Bronchial epithelial cell (primary cell): ENCODE data around the gene KMT5C. TPM values are rescaled to one million over a fixed set of nuclear protein-coding genes. Genes with fewer than 3 reads are reported as not detected.
A peak's percentile ranks its signal among the peaks of the same experiment; 100 is the strongest.

ENCODE experiments used
- DNase-seq: peaks from one replicate; pipeline ENCODE4 v3.0.0-alpha.2; 2010; ENCODE audit warnings: low read depth
- FAIRE-seq: peaks from 2 replicates; lab custom pipeline; 2011; peaks lifted over from hg19 to GRCh38; lab: Jason Lieb, UNC
- H3K27me3 ChIP-seq: 2 replicates; pipeline ENCODE4 v1.5.1; 2011; ENCODE audit warnings: low read length; ENCODE audit not compliant: control insufficient read depth, insufficient read depth
- H3K36me3 ChIP-seq: 2 replicates; pipeline ENCODE4 v1.5.1; 2011; ENCODE audit warnings: low read length; ENCODE audit not compliant: control insufficient read depth, insufficient read depth
- H3K4me3 ChIP-seq: 2 replicates; pipeline ENCODE4 v1.5.1; 2011; ENCODE audit warnings: mild to moderate bottlenecking, low read depth, low read length, control low read depth
- total RNA-seq: library from RNA; depleted of rRNA; stranded (reverse); fragments of >200 nt; gene quantifications from 2 replicates; pipeline ENCODE4 v1.2.1, GENCODE V29; 2014
- TF ChIP-seq, protein P1 (sequence below): IDR thresholded peaks from 2 replicates; pipeline ENCODE4 v1.5.1; 2011; ENCODE audit warnings: mild to moderate bottlenecking, moderate library complexity, low read length, control low read depth, inconsistent platforms; ENCODE audit not compliant: insufficient read depth, severe bottlenecking

The KMT5C gene
- total RNA-seq, 1 donor from 2014 or later, result 5.3 TPM

DNA sequence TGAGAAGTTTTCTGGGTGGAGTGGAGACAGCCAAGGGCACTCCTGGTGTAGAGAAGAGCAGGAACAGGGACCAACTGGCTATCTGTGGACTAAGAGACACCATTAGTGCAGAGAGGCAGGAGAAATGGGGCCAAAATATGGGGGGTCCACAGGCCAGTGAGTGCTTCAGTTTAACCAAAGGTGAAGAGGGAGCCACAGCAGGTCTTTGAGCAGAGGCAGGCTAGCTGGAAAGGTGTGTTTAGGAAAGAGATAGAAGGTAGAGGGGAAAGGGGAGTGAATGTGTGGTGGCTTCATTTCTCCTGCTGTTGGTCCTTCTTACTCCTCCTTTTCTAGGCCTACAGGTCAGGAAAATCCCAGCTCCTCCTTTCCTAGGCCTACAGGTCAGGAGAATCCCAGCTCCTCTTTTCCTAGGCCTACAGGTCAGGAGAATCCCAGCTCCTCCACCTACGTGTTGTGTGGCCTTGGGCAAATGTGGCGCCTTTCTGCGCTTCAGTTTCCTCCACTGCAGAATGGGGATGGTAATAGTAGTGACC lies 42.9 kb downstream of the KMT5C start:
- FAIRE-seq (no peak), DNase-seq (no peak)
- TF ChIP-seq, protein P1, sequence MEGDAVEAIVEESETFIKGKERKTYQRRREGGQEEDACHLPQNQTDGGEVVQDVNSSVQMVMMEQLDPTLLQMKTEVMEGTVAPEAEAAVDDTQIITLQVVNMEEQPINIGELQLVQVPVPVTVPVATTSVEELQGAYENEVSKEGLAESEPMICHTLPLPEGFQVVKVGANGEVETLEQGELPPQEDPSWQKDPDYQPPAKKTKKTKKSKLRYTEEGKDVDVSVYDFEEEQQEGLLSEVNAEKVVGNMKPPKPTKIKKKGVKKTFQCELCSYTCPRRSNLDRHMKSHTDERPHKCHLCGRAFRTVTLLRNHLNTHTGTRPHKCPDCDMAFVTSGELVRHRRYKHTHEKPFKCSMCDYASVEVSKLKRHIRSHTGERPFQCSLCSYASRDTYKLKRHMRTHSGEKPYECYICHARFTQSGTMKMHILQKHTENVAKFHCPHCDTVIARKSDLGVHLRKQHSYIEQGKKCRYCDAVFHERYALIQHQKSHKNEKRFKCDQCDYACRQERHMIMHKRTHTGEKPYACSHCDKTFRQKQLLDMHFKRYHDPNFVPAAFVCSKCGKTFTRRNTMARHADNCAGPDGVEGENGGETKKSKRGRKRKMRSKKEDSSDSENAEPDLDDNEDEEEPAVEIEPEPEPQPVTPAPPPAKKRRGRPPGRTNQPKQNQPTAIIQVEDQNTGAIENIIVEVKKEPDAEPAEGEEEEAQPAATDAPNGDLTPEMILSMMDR, result no peak
- H3K27me3 ChIP-seq, result no peaks in the 10 kb centered on the region
- no peak overlapping the region for H3K4me3 ChIP-seq
- H3K36me3 ChIP-seq, result peaks cover 12% of the 10 kb centered on the region

DNA sequence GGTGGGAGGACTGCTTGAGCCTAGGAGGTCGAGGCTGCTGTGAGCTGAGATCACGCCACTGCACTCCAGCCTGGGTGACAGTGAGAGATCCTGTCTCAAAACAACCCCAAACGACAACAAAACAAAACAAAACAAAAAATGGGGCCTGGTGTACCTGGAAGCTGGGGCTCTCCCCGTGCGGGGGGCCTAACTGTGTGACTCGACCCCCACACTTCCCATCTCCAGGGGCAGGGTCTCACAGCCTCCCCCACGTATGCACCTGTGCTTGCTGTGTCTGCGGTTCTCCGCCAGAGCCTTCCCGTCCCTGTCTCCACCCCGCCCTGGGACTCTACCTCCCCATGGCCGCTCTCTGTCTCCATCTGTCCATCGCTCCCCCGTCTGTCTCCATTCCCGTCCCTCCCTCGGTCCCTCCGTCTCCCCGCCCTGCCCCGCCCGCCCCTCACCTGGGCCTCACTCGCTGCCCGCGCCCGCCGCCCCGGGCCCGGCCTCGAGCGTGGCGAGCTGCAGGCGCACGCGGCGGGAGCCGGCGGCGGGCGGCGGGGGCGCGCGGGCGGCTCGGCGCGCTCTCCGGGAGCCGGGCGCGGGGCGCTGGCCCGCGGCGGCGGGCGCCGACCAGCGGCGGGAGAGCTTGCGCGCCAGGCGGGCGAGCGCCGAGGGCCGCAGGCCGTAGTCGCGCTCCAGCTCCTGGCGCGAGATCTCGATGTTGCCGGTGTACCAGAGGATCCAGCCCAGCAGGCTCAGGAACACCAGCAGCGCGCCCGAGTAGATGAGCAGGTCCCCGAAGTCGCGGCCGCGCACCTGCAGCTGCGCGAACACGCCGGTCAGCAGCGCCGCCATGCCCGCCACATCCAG lies 43.8 kb downstream of the KMT5C start:
- peak; percentile 47 for DNase-seq
- no peaks in the 10 kb centered on the region for H3K27me3 ChIP-seq
- peaks cover 19% of the 10 kb centered on the region for H3K36me3 ChIP-seq
- TF ChIP-seq, protein P1, result peak; percentile 22
- H3K4me3 ChIP-seq, result peak overlapping the region; percentile 77
- FAIRE-seq, result no peak

DNA sequence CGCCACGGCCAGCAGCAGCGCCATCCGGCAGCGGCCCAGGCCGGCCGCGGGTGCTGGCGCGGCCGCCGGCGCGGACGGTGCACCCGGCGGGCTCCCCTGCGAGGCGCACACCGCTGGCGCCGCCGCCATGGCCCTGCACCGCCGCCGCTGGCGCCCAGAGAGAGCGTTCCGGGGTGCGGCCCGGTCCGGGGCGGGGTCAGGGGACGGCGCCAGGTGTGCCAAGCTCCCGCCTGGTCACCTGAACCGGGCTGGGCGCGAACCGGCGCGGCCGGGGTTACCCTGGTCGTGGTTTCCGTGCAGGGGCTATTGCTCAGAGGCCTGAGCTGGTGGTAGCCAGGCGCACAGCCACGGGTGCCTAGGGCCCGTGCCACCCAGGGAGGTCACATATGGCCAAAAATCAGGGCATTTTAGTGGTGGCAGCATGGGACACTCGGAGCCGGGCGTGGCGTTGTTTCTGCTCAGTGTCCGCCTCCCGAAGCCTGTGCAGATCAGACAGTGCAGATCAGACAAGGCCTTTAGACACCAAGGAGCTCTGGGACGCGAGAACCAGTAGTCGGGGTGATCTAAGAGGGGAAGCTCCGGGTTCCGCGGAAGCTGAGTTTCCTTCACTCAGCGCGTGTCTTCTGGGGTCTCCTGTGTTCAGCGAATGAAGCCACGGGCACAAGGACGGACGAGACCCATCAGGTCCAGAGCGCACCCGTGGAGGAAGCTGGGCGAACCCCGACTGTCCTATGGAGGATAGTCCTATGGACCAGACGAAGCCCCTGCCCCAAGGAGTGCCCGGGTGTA lies 44.6 kb downstream of the KMT5C start, which contains the start of gene TMEM238:
Gene TMEM238 (minus strand): TSS at position 162 of the 789 bp plus-strand sequence. CDS start 33 bp downstream, at position 129.
- TF ChIP-seq, protein P1, result no peak
- no peak for DNase-seq
- FAIRE-seq, result no peak
- Histone ChIP-seq H3K27me3 (no peaks in the 10 kb centered on the region), H3K4me3 (peak within 1 kb of the TSS; percentile 77), H3K36me3 (peaks cover 28% of the 10 kb centered on the region)

GRCh38 chr19:55384920-55385723 lies 45.4 kb downstream of the KMT5C start:
- Histone ChIP-seq H3K27me3 (no peaks in the 10 kb centered on the region), H3K4me3 (peak overlapping the region; percentile 77), H3K36me3 (peaks cover 32% of the 10 kb centered on the region)
- DNase-seq (peak; percentile 92), FAIRE-seq (no peak)
- TF ChIP-seq, protein P1, result no peak
